Left ventricle myocardium inferior (tissue), 1 donor: ENCODE measurements around the gene ENAH. TPM values are rescaled to one million over a fixed set of nuclear protein-coding genes. Genes with fewer than 3 reads are reported as not detected.

Experiments
- DNase-seq: peaks from one replicate; pipeline ENCODE4 v3.0.0-alpha.2; 2020
- H3K27ac ChIP-seq: fragments of 200-600 bp; replicated peaks from 2 replicates; pipeline ENCODE4 v1.8.0; 2021
- H3K27me3 ChIP-seq: fragments of 200-600 bp; 2 replicates; pipeline ENCODE4 v1.8.0; 2021; ENCODE audit warnings: low read depth
- H3K36me3 ChIP-seq: fragments of 200-600 bp; 2 replicates; pipeline ENCODE4 v1.8.0; 2021
- H3K4me1 ChIP-seq: fragments of 200-600 bp; 2 replicates; pipeline ENCODE4 v1.8.0; 2021
- H3K4me3 ChIP-seq: fragments of 200-600 bp; 2 replicates; pipeline ENCODE4 v1.8.0; 2021; ENCODE audit warnings: mild to moderate bottlenecking, moderate library complexity
- H3K9me3 ChIP-seq: fragments of 200-600 bp; replicated peaks from 2 replicates; pipeline ENCODE4 v1.8.0; 2021
- intact Hi-C: fragments of 100-400 bp; cut with micrococcal nuclease; formaldehyde crosslinking; loops from one replicate; pipeline ENCODE4 v1.11.0; 2022
- total RNA-seq: library from RNA; stranded (reverse); fragmentation: NEBNext Ultra II Directional; extraction: Animal tissue kit (Norgen Biotek cat#: 25700); gene quantifications from one replicate; pipeline ENCODE4 v1.2.1, GENCODE V29; 2021
- TF ChIP-seq, protein P1 (sequence below): fragments of 200-600 bp; IDR thresholded peaks from 2 replicates; pipeline ENCODE4 v1.8.0; 2021; ENCODE audit warnings: antibody characterized with exemption, mild to moderate bottlenecking, borderline replicate concordance
- donor health status: DM: no; HTN: yes; CAD: no; lungs with severe emphysema.

The ENAH gene
- total RNA-seq, 1 donor from 2014 or later: 78.6 TPM

DNA sequence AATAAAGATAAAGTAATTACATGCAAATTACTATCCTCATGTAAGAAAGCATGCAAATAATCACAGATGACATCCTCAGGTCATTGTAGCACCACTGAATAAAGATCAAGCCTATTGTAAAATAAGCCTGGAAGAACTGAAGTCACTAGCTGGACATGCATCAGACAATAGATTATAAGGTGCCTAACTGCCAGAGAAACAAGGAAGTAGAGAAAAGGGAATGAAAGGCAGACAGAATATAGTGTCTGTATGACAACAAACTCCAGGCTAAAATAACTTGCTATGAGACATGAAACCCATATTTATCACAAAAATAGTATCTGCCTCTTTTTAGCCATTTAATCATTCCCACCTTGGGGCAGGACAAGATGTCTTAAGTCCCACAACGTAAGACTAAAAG lies 108.7 kb downstream of the ENAH start:
- no peak for DNase-seq
- H3K36me3 ChIP-seq: no peaks in the 10 kb centered on the region
- H3K9me3 ChIP-seq: no peaks in the 10 kb centered on the region
- H3K4me3 ChIP-seq: no peak overlapping the region
- H3K27me3 ChIP-seq: no peaks in the 10 kb centered on the region
- intact Hi-C loops: no loop called here
- peaks cover 60% of the 10 kb centered on the region for H3K4me1 ChIP-seq
- no peak overlapping the region for H3K27ac ChIP-seq
- TF ChIP-seq, protein P1, sequence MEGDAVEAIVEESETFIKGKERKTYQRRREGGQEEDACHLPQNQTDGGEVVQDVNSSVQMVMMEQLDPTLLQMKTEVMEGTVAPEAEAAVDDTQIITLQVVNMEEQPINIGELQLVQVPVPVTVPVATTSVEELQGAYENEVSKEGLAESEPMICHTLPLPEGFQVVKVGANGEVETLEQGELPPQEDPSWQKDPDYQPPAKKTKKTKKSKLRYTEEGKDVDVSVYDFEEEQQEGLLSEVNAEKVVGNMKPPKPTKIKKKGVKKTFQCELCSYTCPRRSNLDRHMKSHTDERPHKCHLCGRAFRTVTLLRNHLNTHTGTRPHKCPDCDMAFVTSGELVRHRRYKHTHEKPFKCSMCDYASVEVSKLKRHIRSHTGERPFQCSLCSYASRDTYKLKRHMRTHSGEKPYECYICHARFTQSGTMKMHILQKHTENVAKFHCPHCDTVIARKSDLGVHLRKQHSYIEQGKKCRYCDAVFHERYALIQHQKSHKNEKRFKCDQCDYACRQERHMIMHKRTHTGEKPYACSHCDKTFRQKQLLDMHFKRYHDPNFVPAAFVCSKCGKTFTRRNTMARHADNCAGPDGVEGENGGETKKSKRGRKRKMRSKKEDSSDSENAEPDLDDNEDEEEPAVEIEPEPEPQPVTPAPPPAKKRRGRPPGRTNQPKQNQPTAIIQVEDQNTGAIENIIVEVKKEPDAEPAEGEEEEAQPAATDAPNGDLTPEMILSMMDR: no peak

DNA sequence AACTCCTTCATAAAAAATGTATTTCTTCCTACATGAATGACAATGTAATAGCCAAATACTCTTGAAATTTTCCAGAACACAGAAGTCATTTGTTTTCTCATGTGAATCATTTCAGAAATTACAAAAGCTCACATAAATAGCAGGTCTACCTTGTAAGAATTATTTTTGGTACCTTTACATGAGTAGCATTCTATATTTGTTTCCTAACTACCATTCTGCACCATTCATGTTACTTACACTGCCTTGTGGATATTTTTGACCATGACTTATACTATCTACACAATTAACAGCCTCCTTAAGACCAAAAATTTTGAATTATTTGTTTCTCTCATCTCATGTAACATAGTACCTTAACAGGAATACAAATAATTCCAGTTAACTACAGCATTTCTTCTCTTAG lies 109.6 kb downstream of the ENAH start:
- no peaks in the 10 kb centered on the region for H3K27me3 ChIP-seq
- H3K27ac ChIP-seq: no peak overlapping the region
- H3K36me3 ChIP-seq: no peaks in the 10 kb centered on the region
- no peaks in the 10 kb centered on the region for H3K9me3 ChIP-seq
- DNase-seq: no peak
- intact Hi-C loops: no loop called here
- peaks cover 62% of the 10 kb centered on the region for H3K4me1 ChIP-seq
- TF ChIP-seq, protein P1: no peak
- no peak overlapping the region for H3K4me3 ChIP-seq

DNA sequence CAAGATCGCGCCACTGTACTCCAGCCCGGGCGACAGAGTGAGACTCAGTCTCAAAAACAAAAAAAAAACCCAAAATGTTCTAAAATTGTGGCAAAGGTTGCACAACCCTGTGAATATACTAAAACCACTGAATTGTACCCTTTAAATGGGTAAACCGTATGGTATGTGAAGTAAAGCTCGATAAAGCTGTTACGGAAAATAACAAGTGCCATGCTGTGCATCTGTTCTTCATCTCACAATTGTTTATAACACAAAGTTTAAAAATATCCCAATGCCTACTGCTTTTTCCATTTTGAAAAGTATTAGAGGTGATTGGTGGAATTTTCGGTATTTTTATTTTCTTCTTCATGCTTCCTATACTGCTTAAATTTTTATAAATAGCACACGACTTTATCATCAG lies 111.5 kb downstream of the ENAH start:
- TF ChIP-seq, protein P1: no peak
- no peak overlapping the region for H3K4me3 ChIP-seq
- H3K27ac ChIP-seq: no peak overlapping the region
- no peaks in the 10 kb centered on the region for H3K36me3 ChIP-seq
- H3K4me1 ChIP-seq: peaks cover 60% of the 10 kb centered on the region
- no peaks in the 10 kb centered on the region for H3K9me3 ChIP-seq
- no peak for DNase-seq
- intact Hi-C loops: no loop called here
- H3K27me3 ChIP-seq: no peaks in the 10 kb centered on the region

DNA sequence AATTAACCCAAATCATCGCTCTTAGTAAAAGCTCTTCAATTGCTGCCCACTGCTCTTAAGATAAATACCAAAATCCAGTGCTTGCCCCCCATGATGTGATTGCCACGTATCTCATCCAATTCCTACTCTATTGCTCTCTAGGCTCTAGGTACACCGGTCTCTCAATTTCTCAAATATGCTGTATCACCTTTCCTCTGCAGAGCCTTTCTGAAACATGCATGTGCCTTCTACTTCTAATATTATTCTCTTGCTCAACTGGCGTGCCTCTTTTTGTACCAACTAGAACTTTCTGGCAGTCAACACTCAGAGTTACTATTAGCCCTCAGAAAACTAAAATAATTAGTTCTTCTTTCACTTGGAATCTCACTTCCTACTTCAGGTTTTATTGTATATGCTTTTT lies 113.3 kb downstream of the ENAH start:
- intact Hi-C loops: no loop called here
- TF ChIP-seq, protein P1: no peak
- H3K4me1 ChIP-seq: peaks cover 48% of the 10 kb centered on the region
- no peaks in the 10 kb centered on the region for H3K27me3 ChIP-seq
- DNase-seq: no peak
- no peaks in the 10 kb centered on the region for H3K9me3 ChIP-seq
- H3K4me3 ChIP-seq: no peak overlapping the region
- H3K27ac ChIP-seq: no peak overlapping the region
- H3K36me3 ChIP-seq: no peaks in the 10 kb centered on the region

DNA sequence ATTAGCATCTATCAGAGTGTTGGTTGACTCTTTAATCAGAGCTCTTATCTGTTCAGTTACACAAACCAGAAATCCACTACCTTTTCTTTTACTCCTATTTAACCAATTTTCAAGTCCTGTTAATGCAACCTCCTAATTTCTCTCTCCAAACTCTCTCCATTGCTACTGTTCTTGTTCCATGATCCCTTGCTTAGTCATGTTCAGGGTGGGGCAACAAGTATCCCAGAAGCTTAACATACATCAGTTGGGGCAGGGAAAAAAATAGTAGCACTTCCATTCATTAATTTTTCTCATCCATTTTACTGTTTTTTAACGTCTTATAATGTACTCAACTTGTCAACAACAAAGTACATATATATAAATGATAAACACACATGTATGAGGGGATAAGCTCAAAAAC lies 113.9 kb downstream of the ENAH start:
- H3K27me3 ChIP-seq: no peaks in the 10 kb centered on the region
- H3K9me3 ChIP-seq: no peaks in the 10 kb centered on the region
- no peak for DNase-seq
- intact Hi-C loops: no loop called here
- no peak overlapping the region for H3K27ac ChIP-seq
- H3K4me3 ChIP-seq: no peak overlapping the region
- no peaks in the 10 kb centered on the region for H3K36me3 ChIP-seq
- H3K4me1 ChIP-seq: peaks cover 49% of the 10 kb centered on the region
- TF ChIP-seq, protein P1: no peak
